HepG2 (cell line): ENCODE data around the gene SHLD1. TPM values are rescaled to one million over a fixed set of nuclear protein-coding genes. Genes with fewer than 3 reads are reported as not detected.

Source experiments
- ARHGAP35 ChIP-seq: sonication (generic); formaldehyde crosslinking; IDR thresholded peaks from 2 replicates; pipeline ENCODE4 v1.9.0; 2022; ENCODE audit warnings: mild to moderate bottlenecking, inconsistent platforms, moderate library complexity, missing genetic modification reagents, borderline replicate concordance
- ARNTL ChIP-seq: sonication (generic); formaldehyde crosslinking; IDR thresholded peaks from 2 replicates; pipeline ENCODE4 v1.4.0; 2020; ENCODE audit warnings: mild to moderate bottlenecking, missing genetic modification reagents
- ATAD3A ChIP-seq: sonication (generic); formaldehyde crosslinking; IDR thresholded peaks from 2 replicates; pipeline ENCODE4 v1.4.0; 2020; ENCODE audit warnings: missing genetic modification reagents
- CCAR2 ChIP-seq: fragments of 200-400 bp; formaldehyde crosslinking; optimal IDR thresholded peaks from 2 replicates; pipeline ENCODE3; 2018; ENCODE audit warnings: low read depth, mild to moderate bottlenecking, low read length, moderate library complexity
- CREM ChIP-seq, 2 experiments: sonication (generic) in 1 of 2; formaldehyde crosslinking in 1 of 2; IDR thresholded peaks; 2 replicates each; pipeline versions ENCODE4 v1.4.0 to v1.6.1; 2016 to 2020; ENCODE audit warnings: antibody characterized with exemption in 1 of 2, mild to moderate bottlenecking in 1 of 2, missing genetic modification reagents in 1 of 2
- HBP1 ChIP-seq: IDR thresholded peaks from 2 replicates; pipeline ENCODE4 v1.6.1; 2016; ENCODE audit warnings: low read depth, control low read depth
- KDM3A ChIP-seq: IDR thresholded peaks from 2 replicates; pipeline ENCODE4 v1.6.1; 2018; ENCODE audit warnings: low read depth, missing compliant biosample characterization
- KLF9 ChIP-seq: IDR thresholded peaks from 2 replicates; pipeline ENCODE4 v1.6.1; 2016; ENCODE audit warnings: low read depth
- MED13 ChIP-seq: sonication (generic); formaldehyde crosslinking; IDR thresholded peaks from 2 replicates; pipeline ENCODE4 v1.5.0; 2020; ENCODE audit warnings: missing genetic modification reagents
- NFIB ChIP-seq: sonication (generic); formaldehyde crosslinking; IDR thresholded peaks from 2 replicates; pipeline ENCODE4 v1.9.0; 2021; ENCODE audit warnings: missing genetic modification reagents, mild to moderate bottlenecking, borderline replicate concordance
- NR2C2 ChIP-seq: sonication (generic); formaldehyde crosslinking; IDR thresholded peaks from 2 replicates; pipeline ENCODE4 v1.4.0; 2020; ENCODE audit warnings: missing genetic modification reagents, mild to moderate bottlenecking, moderate library complexity, borderline replicate concordance
- RARA ChIP-seq: IDR thresholded peaks from 2 replicates; pipeline ENCODE4 v1.6.1; 2016; ENCODE audit warnings: missing genetic modification reagents, missing compliant biosample characterization
- REXO4 ChIP-seq: sonication (generic); formaldehyde crosslinking; IDR thresholded peaks from 2 replicates; pipeline ENCODE4 v1.8.0; 2022; ENCODE audit warnings: missing genetic modification reagents, mild to moderate bottlenecking, borderline replicate concordance
- YEATS2 ChIP-seq: sonication (generic); formaldehyde crosslinking; IDR thresholded peaks from 2 replicates; pipeline ENCODE4 v1.4.0; 2020; ENCODE audit warnings: missing genetic modification reagents, borderline replicate concordance
- ZBTB7B ChIP-seq: sonication (generic); formaldehyde crosslinking; IDR thresholded peaks from 2 replicates; pipeline ENCODE4 v1.4.0; 2020; ENCODE audit warnings: missing genetic modification reagents
- ZC3H13 ChIP-seq: sonication (generic); formaldehyde crosslinking; IDR thresholded peaks from 2 replicates; pipeline ENCODE4 v1.8.1; 2023; ENCODE audit warnings: mild to moderate bottlenecking, missing genetic modification reagents, moderate library complexity
- ZNF17 ChIP-seq: sonication (generic); formaldehyde crosslinking; IDR thresholded peaks from 2 replicates; pipeline ENCODE4 v1.5.0; 2020; ENCODE audit warnings: mild to moderate bottlenecking, missing genetic modification reagents
- ZNF335 ChIP-seq: sonication (generic); formaldehyde crosslinking; IDR thresholded peaks from 2 replicates; pipeline ENCODE4 v1.4.0; 2020; ENCODE audit warnings: missing genetic modification reagents
- ZNF382 ChIP-seq: sonication (generic); formaldehyde crosslinking; IDR thresholded peaks from 2 replicates; pipeline ENCODE4 v1.5.0; 2020; ENCODE audit warnings: missing genetic modification reagents, mild to moderate bottlenecking, borderline replicate concordance
- ZNF564 ChIP-seq: sonication (generic); formaldehyde crosslinking; IDR thresholded peaks from 2 replicates; pipeline ENCODE4 v1.8.1; 2023; ENCODE audit warnings: mild to moderate bottlenecking, missing genetic modification reagents
- ZNF607 ChIP-seq: sonication (generic); formaldehyde crosslinking; IDR thresholded peaks from 2 replicates; pipeline ENCODE4 v1.5.1; 2020; ENCODE audit warnings: missing genetic modification reagents, mild to moderate bottlenecking, borderline replicate concordance
- ZNF704 ChIP-seq: sonication (generic); formaldehyde crosslinking; IDR thresholded peaks from 2 replicates; pipeline ENCODE4 v1.8.1; 2023; ENCODE audit warnings: mild to moderate bottlenecking, inconsistent platforms, moderate library complexity, missing genetic modification reagents, borderline replicate concordance
- ZNF816 ChIP-seq: sonication (generic); formaldehyde crosslinking; IDR thresholded peaks from 2 replicates; pipeline ENCODE4 v1.8.0; 2022; ENCODE audit warnings: missing genetic modification reagents, mild to moderate bottlenecking, borderline replicate concordance
- polyA plus RNA-seq, 8 experiments: library from polyadenylated mRNA; depleted of rRNA in 3 of 8; stranded (reverse) in 7 of 8; unstranded in 1 of 8; fragments of >200 nt; fragmentation: Illumina TruSeq in 4 of 8; extraction: Trizol in 4 of 8; gene quantifications; 2 replicates each; pipeline versions ENCODE4 v1.2.1 to v1.2.3, GENCODE V29; 2011 to 2016; ENCODE audit warnings: low read depth in 4 of 8, missing spikeins in 1 of 8, mixed read lengths in 1 of 8; ENCODE audit not compliant: insufficient read depth in 1 of 8
- total RNA-seq, 5 experiments: library from RNA; depleted of rRNA; stranded (reverse); fragments of >200 nt; fragmentation: Illumina TruSeq; extraction: Trizol; gene quantifications; 2 replicates each; pipeline ENCODE4 v1.2.3, GENCODE V29; 2016; ENCODE audit warnings: low read depth in 1 of 5
- TF ChIP-seq, protein P1 (sequence below): sonication (generic); formaldehyde crosslinking; IDR thresholded peaks from 2 replicates; pipeline ENCODE4 v1.9.0; 2021; ENCODE audit warnings: missing genetic modification reagents, borderline replicate concordance

The SHLD1 gene
- total and polyA plus RNA-seq, 2 of the 13 experiments (the other 11 are each of a cell fraction or from before 2014, with no cell fraction given), result 8.9 to 10.0 TPM

- TF ChIP-seq ZNF816 (CRISPR knock-in tag) (no peak), ZNF704 (CRISPR knock-in tag) (no peak), CCAR2 (no peak), MED13 (CRISPR knock-in tag) (no peak), KDM3A (CRISPR knock-in tag) (0 out of 2 replicates have a peak, but pooled peaks have one; percentile 37), ZNF335 (CRISPR knock-in tag) (peak; percentile 90; the same call in 1 of the 2 replicates), ARHGAP35 (CRISPR knock-in tag) (no peak), ARNTL (CRISPR knock-in tag) (0 out of 2 replicates have a peak, but pooled peaks have one; percentile 63), ZNF607 (CRISPR knock-in tag) (peak; percentile 71; the same call in 1 of the 2 replicates), NR2C2 (peak; percentile 78), NFIB (CRISPR knock-in tag) (no peak), REXO4 (CRISPR knock-in tag) (no peak), CREM (IDR thresholded peaks at IDR 0.05) (peak; percentile 82), CREM (CRISPR knock-in tag; IDR thresholded peaks at IDR 0.05) (no peak), KLF9 (CRISPR knock-in tag) (no peak), ZNF17 (CRISPR knock-in tag) (no peak), RARA (CRISPR knock-in tag) (peak; percentile 97), HBP1 (CRISPR knock-in tag) (peak; percentile 96), ZNF382 (CRISPR knock-in tag) (no peak), ZC3H13 (no peak), ZBTB7B (CRISPR knock-in tag) (peak; percentile 81), ATAD3A (no peak), YEATS2 (peak; percentile 84; the same call in 1 of the 2 replicates), ZNF564 (no peak)
- TF ChIP-seq, protein P1, sequence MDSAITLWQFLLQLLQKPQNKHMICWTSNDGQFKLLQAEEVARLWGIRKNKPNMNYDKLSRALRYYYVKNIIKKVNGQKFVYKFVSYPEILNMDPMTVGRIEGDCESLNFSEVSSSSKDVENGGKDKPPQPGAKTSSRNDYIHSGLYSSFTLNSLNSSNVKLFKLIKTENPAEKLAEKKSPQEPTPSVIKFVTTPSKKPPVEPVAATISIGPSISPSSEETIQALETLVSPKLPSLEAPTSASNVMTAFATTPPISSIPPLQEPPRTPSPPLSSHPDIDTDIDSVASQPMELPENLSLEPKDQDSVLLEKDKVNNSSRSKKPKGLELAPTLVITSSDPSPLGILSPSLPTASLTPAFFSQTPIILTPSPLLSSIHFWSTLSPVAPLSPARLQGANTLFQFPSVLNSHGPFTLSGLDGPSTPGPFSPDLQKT (CRISPR knock-in tag), result no peak
Measured at GRCh38 chr20:5779071-5779900, 29.1 kb downstream of the SHLD1 start (continued).
